Caco-2 (cell line): Measurements from ENCODE around the gene ERI3. TPM values are rescaled to one million over a fixed set of nuclear protein-coding genes. Genes with fewer than 3 reads are reported as not detected.

Experiments
- BruUV-seq: library from RNA; stranded (reverse); fragments of 400-500 nt; replicated peaks from 2 replicates; lab custom pipeline; 2021; lab: Mats Ljungman, UMichigan
- CTCF ChIA-PET: fragments of 300-600 bp; sonication (Branson Sonifier 250); formaldehyde crosslinking; loops from one replicate; lab custom pipeline; 2022; ENCODE audit warnings: antibody characterized with exemption; lab: Charles Lee
- POLR2A ChIA-PET: fragments of 300-600 bp; sonication (Branson Sonifier 250); formaldehyde crosslinking; loops from one replicate; lab custom pipeline; 2022; ENCODE audit warnings: antibody characterized with exemption; lab: Charles Lee
- DNase-seq, 2 experiments: peaks; one replicate each; pipeline versions ENCODE4 v3.0.0 to v3.0.0-alpha.2; 2020 to 2022
- H3K27me3 ChIP-seq: replicated peaks from 2 replicates; pipeline ENCODE4 v1.6.0; 2011; ENCODE audit warnings: low read length; ENCODE audit not compliant: control insufficient read depth, insufficient read depth
- H3K36me3 ChIP-seq: 2 replicates; pipeline ENCODE4 v1.5.1; 2011; ENCODE audit warnings: low read length; ENCODE audit not compliant: control insufficient read depth, insufficient read depth
- H3K4me1 ChIP-seq: fragments of 250-450 bp; sonication (Bioruptor Pico); 2 replicates; pipeline ENCODE4 v1.5.1; 2020; ENCODE audit warnings: mild to moderate bottlenecking
- H3K4me3 ChIP-seq: 2 replicates; pipeline ENCODE4 v1.5.1; 2011; ENCODE audit warnings: low read depth, mild to moderate bottlenecking, control low read depth, low read length
- H3K9me3 ChIP-seq: fragments of 250-450 bp; sonication (Bioruptor Pico); 2 replicates; pipeline ENCODE4 v1.5.1; 2020; ENCODE audit warnings: mild to moderate bottlenecking, moderate library complexity
- H3K27ac Mint-ChIP-seq: one replicate; pipeline ENCODE4 v1.8.0; 2022; ENCODE audit warnings: mixed read lengths; ENCODE audit not compliant: unreplicated experiment
- H3K27me3 Mint-ChIP-seq: one replicate; pipeline ENCODE4 v1.8.0; 2022; ENCODE audit warnings: mixed read lengths; ENCODE audit not compliant: insufficient read depth, unreplicated experiment
- H3K36me3 Mint-ChIP-seq: one replicate; pipeline ENCODE4 v1.8.0; 2022; ENCODE audit warnings: mild to moderate bottlenecking, mixed read lengths; ENCODE audit not compliant: insufficient read depth, unreplicated experiment
- H3K4me1 Mint-ChIP-seq: one replicate; pipeline ENCODE4 v1.8.0; 2022; ENCODE audit warnings: low read depth, mixed read lengths; ENCODE audit not compliant: unreplicated experiment
- H3K4me3 Mint-ChIP-seq: one replicate; pipeline ENCODE4 v1.8.0; 2022; ENCODE audit warnings: mild to moderate bottlenecking, moderate library complexity, mixed read lengths; ENCODE audit not compliant: unreplicated experiment
- H3K9me3 Mint-ChIP-seq: one replicate; pipeline ENCODE4 v1.8.0; 2022; ENCODE audit warnings: mixed read lengths; ENCODE audit not compliant: unreplicated experiment
- CTCF ChIP-seq, 2 experiments: fragments of 200-600 bp in 1 of 2; IDR thresholded peaks; 1 replicate in 1 of 2; 2 replicates in 1 of 2; pipeline versions ENCODE4 v1.5.1 to v1.8.0; 2011 to 2022; ENCODE audit warnings: antibody characterized with exemption in 1 of 2, control low read depth in 1 of 2, inconsistent platforms in 1 of 2, low read depth in 1 of 2, low read length in 1 of 2, mild to moderate bottlenecking in 1 of 2, moderate library complexity in 1 of 2; ENCODE audit not compliant: insufficient read depth in 1 of 2, severe bottlenecking in 1 of 2, unreplicated experiment in 1 of 2
- intact Hi-C: fragments of 100-400 bp; cut with micrococcal nuclease; formaldehyde crosslinking; loops from one replicate; pipeline ENCODE4 v1.10.0; 2022; ENCODE audit not compliant: unreplicated experiment
- total RNA-seq: library from RNA; stranded (reverse); gene quantifications from 2 replicates; pipeline ENCODE4 v1.2.3, GENCODE V29; 2022

ERI3 gene
- total RNA-seq, 1 experiment from 2014 or later: 38.2 TPM

GRCh38 chr1:44332505-44332904, 22.6 kb downstream of the ERI3 start:
- DNase-seq: no peak
- CTCF ChIA-PET: no interaction called here
- Histone ChIP-seq H3K9me3 (no peaks in the 10 kb centered on the region), H3K4me1 (peaks cover 11% of the 10 kb centered on the region), H3K27me3 (no peaks in the 10 kb centered on the region), H3K4me3 (no peak overlapping the region), H3K36me3 (no peaks in the 10 kb centered on the region)
- Mint-ChIP-seq H3K4me3 (no peak overlapping the region), H3K27ac (no peak overlapping the region), H3K4me1 (peaks cover 12% of the 10 kb centered on the region), H3K9me3 (no peaks in the 10 kb centered on the region), H3K36me3 (peaks cover 6% of the 10 kb centered on the region), H3K27me3 (no peaks in the 10 kb centered on the region)
- TF ChIP-seq CTCF (IDR thresholded peaks at IDR 0.05; ENCODE audit: insufficient read depth in 1 of 2, low read depth in 1 of 2, low read length in 1 of 2, severe bottlenecking in 1 of 2, unreplicated experiment in 1 of 2): no peak
- POLR2A ChIA-PET: no interaction called here
- BruUV-seq: no TSS peak
- intact Hi-C loops: no loop called here

- ChIA-PET CTCF (interaction anchor here (0.7 kb wide), 1 partner anchor 47 kb away, joined by 3 read pairs; no protein-coding TSS in a partner anchor), POLR2A (no interaction called here)
- Mint-ChIP-seq H3K27ac (peak overlapping the region; percentile 53), H3K9me3 (no peaks in the 10 kb centered on the region), H3K27me3 (no peaks in the 10 kb centered on the region), H3K36me3 (peaks cover 6% of the 10 kb centered on the region), H3K4me1 (peaks cover 10% of the 10 kb centered on the region), H3K4me3 (no peak overlapping the region)
- H3K27me3 ChIP-seq: no peaks in the 10 kb centered on the region
- H3K9me3 ChIP-seq: no peaks in the 10 kb centered on the region
- DNase-seq: no peak
- intact Hi-C loops: no loop called here
- no TSS peak for BruUV-seq
- no peaks in the 10 kb centered on the region for H3K36me3 ChIP-seq
- H3K4me1 ChIP-seq: peaks cover 13% of the 10 kb centered on the region
- H3K4me3 ChIP-seq: no peak overlapping the region
- TF ChIP-seq CTCF (IDR thresholded peaks at IDR 0.05; ENCODE audit: insufficient read depth in 1 of 2, low read depth in 1 of 2, low read length in 1 of 2, severe bottlenecking in 1 of 2, unreplicated experiment in 1 of 2): no peak
Measured at GRCh38 chr1:44330935-44331334, 24.1 kb downstream of the ERI3 start.

GRCh38 chr1:44328671-44329416, 26.2 kb downstream of the ERI3 start:
- BruUV-seq: no TSS peak
- intact Hi-C loops: no loop called here
- no peak overlapping the region for H3K4me3 ChIP-seq
- no peaks in the 10 kb centered on the region for H3K9me3 Mint-ChIP-seq
- H3K36me3 ChIP-seq: no peaks in the 10 kb centered on the region
- H3K27ac Mint-ChIP-seq: peak overlapping the region; percentile 0
- H3K4me1 ChIP-seq: peaks cover 13% of the 10 kb centered on the region
- H3K4me1 Mint-ChIP-seq: peaks cover 10% of the 10 kb centered on the region
- H3K36me3 Mint-ChIP-seq: peaks cover 6% of the 10 kb centered on the region
- no peak overlapping the region for H3K4me3 Mint-ChIP-seq
- POLR2A ChIA-PET: interaction anchor here (1.0 kb wide), 1 partner anchor 26 kb away, joined by 4 read pairs; the partner anchor contains the start of gene ERI3
- no peaks in the 10 kb centered on the region for H3K9me3 ChIP-seq
- no peak for TF ChIP-seq CTCF (IDR thresholded peaks at IDR 0.05; ENCODE audit: insufficient read depth in 1 of 2, low read depth in 1 of 2, low read length in 1 of 2, severe bottlenecking in 1 of 2, unreplicated experiment in 1 of 2)
- H3K27me3 Mint-ChIP-seq: no peaks in the 10 kb centered on the region
- CTCF ChIA-PET: interaction anchor here (1.1 kb wide), 1 partner anchor 111 kb away, joined by 3 read pairs; no protein-coding TSS in a partner anchor
- no peaks in the 10 kb centered on the region for H3K27me3 ChIP-seq
- no peak for DNase-seq
